ENCODE data around the gene LRTM1. TPM values are rescaled to one million over a fixed set of nuclear protein-coding genes. Genes with fewer than 3 reads are reported as not detected.

Gene LRTM1
- total RNA-seq (2014; rRNA removed; shearing (Covaris generic)) = 1.6 and 2.2 TPM in 2 replicates

GRCh38 chr3:54928046-54928770 is at the start of gene LRTM1:
Gene LRTM1, minus strand, starts transcription at chr3:54928059. Its CDS starts 148 bp downstream, at chr3:54927911.
- no peak for DNase-seq (ENCODE audit: low read depth)

DNA sequence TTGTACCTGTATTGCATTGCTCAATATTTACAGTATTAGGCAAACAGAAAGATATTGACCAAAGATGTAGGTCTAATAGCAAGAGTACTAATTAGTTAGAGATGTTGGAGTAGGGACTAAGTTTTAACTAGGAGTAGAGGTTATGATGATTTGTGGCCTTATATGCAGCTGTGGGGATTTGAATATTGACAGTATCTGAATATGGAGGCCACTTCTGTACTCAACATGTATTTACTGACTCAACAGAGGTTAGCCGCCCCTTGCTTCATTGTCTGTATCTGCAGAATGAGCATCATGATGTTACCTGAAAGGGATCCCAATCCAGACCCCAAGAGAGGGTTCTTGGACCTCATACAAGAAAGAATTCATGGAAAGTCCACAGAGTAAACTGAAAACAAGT is 49.6 kb upstream of the LRTM1 start:
- no peak for DNase-seq (ENCODE audit: low read depth)

- DNase-seq (ENCODE audit: low read depth) = peak; percentile 58
Measured at GRCh38 chr3:54970895-54971294, 43.0 kb upstream of the LRTM1 start.

DNA sequence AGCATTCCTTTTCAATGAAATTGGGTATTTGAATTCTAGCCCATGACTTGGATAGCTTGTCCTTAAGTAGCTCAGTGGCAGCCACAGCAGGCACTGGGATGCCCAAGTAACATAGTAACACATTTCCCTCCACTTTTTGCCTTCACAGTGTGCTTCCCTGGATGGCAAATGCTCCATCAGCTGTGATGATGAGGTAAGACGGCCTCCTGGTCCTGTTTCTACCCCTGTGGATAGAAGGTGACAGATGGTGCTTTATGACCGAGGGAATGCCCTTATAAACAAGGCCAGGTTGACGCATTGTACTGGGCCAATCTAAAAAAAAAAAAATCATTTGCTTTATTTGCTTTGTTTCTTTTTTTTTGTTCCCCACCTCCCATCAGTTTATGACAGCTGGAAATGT is 41.8 kb upstream of the LRTM1 start:
- no peak for DNase-seq (ENCODE audit: low read depth)

- DNase-seq (ENCODE audit: low read depth) = peak; percentile 69
Measured at GRCh38 chr3:54968546-54969172, 40.8 kb upstream of the LRTM1 start.

DNA sequence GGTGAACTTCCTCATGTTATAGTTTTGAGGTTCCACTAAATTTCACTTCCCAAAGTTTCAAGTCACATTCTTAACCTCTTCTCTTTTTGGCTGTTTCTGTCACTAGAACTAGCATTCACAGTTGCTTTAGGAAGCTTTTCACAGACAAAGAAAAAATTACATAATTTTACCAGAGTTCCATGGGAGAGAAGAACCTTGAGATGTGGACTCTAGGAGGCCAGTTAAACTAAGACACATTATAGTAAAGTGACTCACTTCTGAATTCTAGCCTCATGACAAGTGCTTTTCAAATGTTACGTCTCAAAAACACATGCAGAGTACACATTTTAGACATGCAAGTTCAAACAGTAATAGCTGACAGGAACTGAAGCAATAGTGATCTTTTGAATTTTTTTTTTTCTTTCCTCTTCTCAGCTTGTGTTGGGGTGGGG is 39.9 kb upstream of the LRTM1 start:
- peak; percentile 74 for DNase-seq (ENCODE audit: low read depth)

- no peak for DNase-seq (ENCODE audit: low read depth)
Measured at GRCh38 chr3:54966979-54967378, 39.1 kb upstream of the LRTM1 start.

- peak; percentile 100 for DNase-seq (ENCODE audit: low read depth)
Measured at GRCh38 chr3:54965746-54966145, 37.9 kb upstream of the LRTM1 start.

DNA sequence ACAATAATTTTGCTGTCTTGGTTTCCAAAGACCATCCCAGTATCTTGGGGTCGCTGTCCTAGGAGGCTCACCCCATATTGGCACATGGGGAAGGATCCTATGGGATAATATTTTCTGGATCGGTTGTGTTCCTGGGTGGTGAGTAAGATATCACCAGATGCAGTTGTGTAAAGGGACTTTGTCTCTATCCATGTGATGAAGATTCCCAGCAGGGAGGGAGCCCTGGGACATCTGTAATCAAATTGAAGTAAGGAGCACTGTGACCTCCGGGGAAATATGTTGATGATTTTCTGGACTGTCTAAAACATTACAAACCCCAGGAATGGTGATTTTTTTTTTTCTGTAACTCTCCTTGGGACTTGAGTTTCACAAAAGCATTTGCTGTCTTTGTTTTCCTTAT is 36.2 kb upstream of the LRTM1 start:
- peak; percentile 71 for DNase-seq (ENCODE audit: low read depth)

DNA sequence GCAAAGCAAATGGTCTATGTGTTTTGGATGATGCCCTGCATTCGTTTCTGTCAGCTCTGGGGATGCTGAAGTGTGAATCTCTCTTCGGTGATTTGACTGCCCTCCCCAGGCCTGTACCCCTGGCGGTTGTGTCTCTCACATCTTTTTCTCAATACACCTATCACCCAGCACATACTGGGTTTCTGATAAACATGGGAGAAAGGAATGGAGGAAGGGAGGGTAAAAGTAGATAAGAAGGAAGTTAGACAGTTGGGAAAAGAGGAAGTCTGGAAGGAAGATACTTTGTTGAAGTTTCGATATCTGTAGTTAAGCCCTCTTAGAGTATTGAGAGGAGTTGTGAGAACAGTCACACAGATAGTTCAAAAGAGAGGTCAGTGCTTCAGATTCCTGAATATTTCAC is 35.8 kb upstream of the LRTM1 start:
- DNase-seq (ENCODE audit: low read depth) = no peak

- DNase-seq (ENCODE audit: low read depth) = no peak
Measured at GRCh38 chr3:54962200-54962599, 34.3 kb upstream of the LRTM1 start.

DNA sequence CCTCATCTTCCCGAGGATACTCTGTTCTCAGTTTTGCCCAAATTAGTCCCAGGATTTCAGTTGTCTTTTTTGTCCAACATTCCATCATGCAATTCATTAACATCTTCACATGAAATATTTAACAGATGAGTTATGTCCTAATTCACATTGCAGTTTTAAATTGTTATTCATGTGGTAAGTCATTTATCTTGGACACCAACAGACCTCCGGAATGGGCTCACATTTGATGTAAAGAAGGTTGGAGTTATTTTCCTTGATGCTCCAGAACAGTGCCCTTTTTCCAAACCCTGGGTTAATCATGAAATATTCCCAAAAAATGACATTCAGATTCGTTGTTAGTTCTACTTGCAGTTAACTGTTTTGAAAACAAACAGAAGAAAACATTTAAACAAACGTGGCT is 32.8 kb upstream of the LRTM1 start:
- no peak for DNase-seq (ENCODE audit: low read depth)

GRCh38 chr3:54960082-54960481 is 32.2 kb upstream of the LRTM1 start:
- DNase-seq (ENCODE audit: low read depth) = no peak

GRCh38 chr3:54957711-54958110 is 29.9 kb upstream of the LRTM1 start:
- DNase-seq (ENCODE audit: low read depth) = peak; percentile 94

- DNase-seq (ENCODE audit: low read depth) = no peak
Measured at GRCh38 chr3:54955941-54956340, 28.1 kb upstream of the LRTM1 start.

DNA sequence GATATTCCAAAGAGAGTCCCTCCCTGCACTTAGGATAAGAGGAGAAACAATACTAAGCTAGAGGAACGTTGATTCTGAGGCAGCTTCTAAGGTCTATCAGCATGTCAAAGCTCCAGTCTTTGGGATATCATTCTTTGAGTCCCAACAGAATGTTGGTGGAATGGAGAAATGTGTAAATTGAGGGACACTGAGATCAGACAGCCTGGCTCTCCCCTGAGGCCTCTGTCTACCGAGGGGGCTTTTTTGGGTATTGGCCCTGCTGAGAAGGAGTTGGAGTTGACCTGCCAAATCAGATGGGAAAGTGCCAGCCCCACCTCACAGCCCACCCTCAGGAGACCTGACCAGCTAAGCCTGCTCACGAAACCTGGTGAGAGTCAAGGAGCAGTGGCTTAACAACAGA is 27.6 kb upstream of the LRTM1 start:
- no peak for DNase-seq (ENCODE audit: low read depth)

- DNase-seq (ENCODE audit: low read depth) = peak; percentile 85
Measured at GRCh38 chr3:54954521-54954920, 26.7 kb upstream of the LRTM1 start.

DNA sequence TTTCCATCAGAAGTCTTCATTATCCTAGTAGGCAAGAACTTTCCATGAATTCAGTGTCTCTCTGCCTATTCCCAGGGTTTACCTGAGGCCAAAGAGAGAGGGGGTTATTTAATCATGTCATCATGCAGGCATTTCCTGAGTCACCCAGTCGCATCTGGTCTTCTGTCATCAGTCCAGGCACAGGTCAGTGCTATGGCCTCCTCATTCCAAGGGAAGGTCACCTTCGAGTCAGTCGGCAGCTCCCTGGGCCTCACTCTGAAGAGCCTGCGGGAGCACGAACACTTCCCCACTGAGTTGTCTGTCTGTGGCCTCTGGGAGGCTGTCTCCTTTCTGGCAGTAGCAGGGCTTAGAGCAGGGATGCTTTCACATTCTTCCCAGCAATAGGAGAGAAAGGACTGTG is 26.2 kb upstream of the LRTM1 start:
- DNase-seq (ENCODE audit: low read depth) = peak; percentile 99

- peak; percentile 95 for DNase-seq (ENCODE audit: low read depth)
Measured at GRCh38 chr3:54951405-54951804, 23.5 kb upstream of the LRTM1 start.

GRCh38 chr3:54950391-54951003 is 22.6 kb upstream of the LRTM1 start:
- no peak for DNase-seq (ENCODE audit: low read depth)

DNA sequence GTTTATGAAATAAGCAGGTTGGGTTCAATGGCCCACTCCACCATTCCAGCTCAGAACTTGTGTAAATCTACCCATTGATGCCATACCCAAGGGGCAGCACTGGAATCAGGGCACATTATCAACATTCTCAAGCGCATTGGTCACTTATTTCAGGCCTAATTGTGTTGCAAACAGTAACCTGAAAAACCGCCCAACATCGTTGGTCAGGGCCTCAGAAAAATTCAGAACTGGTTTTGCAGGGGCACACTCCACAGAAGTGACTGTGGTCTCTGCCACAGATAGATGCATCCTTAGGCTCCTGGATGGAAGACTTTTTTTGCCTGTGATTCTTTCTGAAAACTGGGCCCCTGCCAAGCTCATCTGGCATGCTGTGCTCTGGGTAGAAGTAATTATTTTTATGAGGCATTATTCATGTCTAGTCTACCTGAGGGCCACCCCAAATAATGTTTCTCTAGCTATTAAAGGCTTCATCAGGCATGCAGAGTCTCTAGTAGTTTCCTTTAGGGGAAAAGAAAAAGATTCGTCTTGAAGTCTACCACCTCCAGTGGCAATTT is 21.7 kb upstream of the LRTM1 start:
- peak; percentile 60 for DNase-seq (ENCODE audit: low read depth)

GRCh38 chr3:54941690-54942362 is 14.0 kb upstream of the LRTM1 start:
- no peak for DNase-seq (ENCODE audit: low read depth)

Data from RPMI7951 (cell line).